ENCODE results near the gene NCOA3. TPM values are rescaled to one million over a fixed set of nuclear protein-coding genes. Genes with fewer than 3 reads are reported as not detected.

The NCOA3 gene
- polyA plus RNA-seq, 3 donors = 13.5 to 21.8 (median 21.3) TPM

DNA sequence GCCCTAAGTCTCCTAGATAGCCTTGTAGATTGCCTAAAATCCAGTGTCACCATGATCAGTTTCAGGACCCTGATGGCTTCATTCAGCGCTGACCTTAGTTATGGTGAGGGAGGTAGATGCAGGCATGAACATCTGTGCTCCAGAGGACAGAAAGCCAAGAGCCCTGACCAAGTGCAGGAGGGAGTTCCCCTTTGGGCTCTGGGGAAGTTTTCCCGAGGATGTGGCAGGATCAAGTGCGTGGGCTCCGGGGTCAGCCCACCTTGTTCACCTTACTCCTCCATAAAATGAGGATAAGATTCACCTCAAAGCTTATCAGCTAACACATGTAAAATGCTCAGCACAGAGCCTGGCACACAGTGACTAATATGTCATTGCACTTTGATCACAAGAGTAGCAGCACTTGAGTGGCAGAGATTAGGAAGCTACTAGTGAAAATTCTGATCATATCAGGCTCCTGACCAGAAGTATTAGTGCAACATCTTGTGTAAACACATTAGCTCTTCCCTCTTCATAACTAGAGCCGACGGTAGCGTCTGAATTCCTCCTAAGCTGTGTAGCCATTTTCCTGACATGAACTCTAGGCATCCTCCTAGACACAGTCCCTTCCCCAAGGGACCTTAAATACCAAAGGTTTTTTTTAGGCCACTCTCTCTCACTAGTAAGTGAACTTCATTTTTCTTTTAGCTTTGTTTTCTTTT is 158.4 kb downstream of the NCOA3 start:
- H3K27me3 ChIP-seq (ENCODE audit: control insufficient read depth in 2 of 2, insufficient read depth in 2 of 2, low read length in 2 of 2) = no peaks in the 10 kb centered on the region
- intact Hi-C loops (cut with micrococcal nuclease) = loop anchor here in 1 of 2 donors (5.0 kb wide), 1 partner anchor 962 kb away; no protein-coding TSS in a partner anchor
- H4K20me1 ChIP-seq (ENCODE audit: insufficient read depth, low read length) = peaks cover 99% of the 10 kb centered on the region
- H2AFZ ChIP-seq (ENCODE audit: insufficient read depth, low read depth, low read length, poor library complexity, severe bottlenecking) = no peak overlapping the region
- H3K36me3 ChIP-seq (replicated peaks in 1 of 2; ENCODE audit: control insufficient read depth in 1 of 2, insufficient read depth in 2 of 2, low read length in 2 of 2) = peaks cover 84 to 93% of the 10 kb centered on the region in 2 donors
- H3K9me3 ChIP-seq (replicated peaks in 1 of 2; ENCODE audit: control insufficient read depth in 1 of 2, insufficient read depth in 1 of 2, low read length in 2 of 2) = no peaks in the 10 kb centered on the region
- H3K4me2 ChIP-seq (replicated peaks; ENCODE audit: extremely low read depth, low read length, poor library complexity, severe bottlenecking) = no peak overlapping the region
- Mint-ChIP-seq H3K27ac (no peak overlapping the region), H3K27me3 (ENCODE audit: low read depth in 3 of 3) (peaks cover 0 to 3% (median 0%) of the 10 kb centered on the region in 3 donors), H3K4me3 (no peak overlapping the region), H3K36me3 (peaks cover 79 to 94% of the 10 kb centered on the region in 2 donors), H3K9me3 (no peaks in the 10 kb centered on the region), H3K4me1 (peaks cover 10% of the 10 kb centered on the region)
- no peak overlapping the region for H3K9ac ChIP-seq (ENCODE audit: insufficient read depth, low read length, poor library complexity, severe bottlenecking)
- DNase-seq = no peak
- no peak overlapping the region for H3K27ac ChIP-seq (ENCODE audit: low read depth in 1 of 2, low read length in 2 of 2)
- H3K4me3 ChIP-seq (replicated peaks in 1 of 3; ENCODE audit: low read depth in 2 of 3, low read length in 3 of 3) = no peak overlapping the region
- no peaks in the 10 kb centered on the region for H3K79me2 ChIP-seq (ENCODE audit: insufficient read depth, low read length)
- TF ChIP-seq, protein P1, sequence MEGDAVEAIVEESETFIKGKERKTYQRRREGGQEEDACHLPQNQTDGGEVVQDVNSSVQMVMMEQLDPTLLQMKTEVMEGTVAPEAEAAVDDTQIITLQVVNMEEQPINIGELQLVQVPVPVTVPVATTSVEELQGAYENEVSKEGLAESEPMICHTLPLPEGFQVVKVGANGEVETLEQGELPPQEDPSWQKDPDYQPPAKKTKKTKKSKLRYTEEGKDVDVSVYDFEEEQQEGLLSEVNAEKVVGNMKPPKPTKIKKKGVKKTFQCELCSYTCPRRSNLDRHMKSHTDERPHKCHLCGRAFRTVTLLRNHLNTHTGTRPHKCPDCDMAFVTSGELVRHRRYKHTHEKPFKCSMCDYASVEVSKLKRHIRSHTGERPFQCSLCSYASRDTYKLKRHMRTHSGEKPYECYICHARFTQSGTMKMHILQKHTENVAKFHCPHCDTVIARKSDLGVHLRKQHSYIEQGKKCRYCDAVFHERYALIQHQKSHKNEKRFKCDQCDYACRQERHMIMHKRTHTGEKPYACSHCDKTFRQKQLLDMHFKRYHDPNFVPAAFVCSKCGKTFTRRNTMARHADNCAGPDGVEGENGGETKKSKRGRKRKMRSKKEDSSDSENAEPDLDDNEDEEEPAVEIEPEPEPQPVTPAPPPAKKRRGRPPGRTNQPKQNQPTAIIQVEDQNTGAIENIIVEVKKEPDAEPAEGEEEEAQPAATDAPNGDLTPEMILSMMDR (IDR thresholded peaks at IDR 0.05) = no peak
- peaks cover 0 to 4% of the 10 kb centered on the region in 2 donors for H3K4me1 ChIP-seq (ENCODE audit: control insufficient read depth in 1 of 2, insufficient read depth in 2 of 2, low read length in 2 of 2)
- WGBS (ENCODE audit: insufficient coverage) = 52% methylated on average over 3 of the region's 7 CpGs

DNA sequence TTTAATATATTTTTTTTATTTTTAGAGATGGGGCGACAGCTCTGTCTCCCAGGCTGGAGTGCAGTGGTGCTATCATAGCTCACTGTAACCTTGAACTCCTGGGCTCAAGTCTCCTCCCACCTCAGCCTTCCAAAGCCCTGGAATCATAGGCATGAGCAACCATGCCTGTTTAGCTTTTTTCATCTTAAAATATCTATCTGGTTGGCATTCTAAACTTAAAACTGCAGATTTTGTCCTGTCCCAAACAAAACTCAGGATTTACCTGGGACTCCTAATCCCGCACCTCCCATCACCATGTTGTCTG is 158.9 kb downstream of the NCOA3 start:
- H3K27me3 Mint-ChIP-seq (ENCODE audit: low read depth in 3 of 3) = peaks cover 0 to 3% (median 0%) of the 10 kb centered on the region in 3 donors
- no peak overlapping the region for H2AFZ ChIP-seq (ENCODE audit: insufficient read depth, low read depth, low read length, poor library complexity, severe bottlenecking)
- H3K4me1 ChIP-seq (ENCODE audit: control insufficient read depth in 1 of 2, insufficient read depth in 2 of 2, low read length in 2 of 2) = peaks cover 0 to 4% of the 10 kb centered on the region in 2 donors
- H3K27ac ChIP-seq (ENCODE audit: low read depth in 1 of 2, low read length in 2 of 2) = no peak overlapping the region
- H3K4me1 Mint-ChIP-seq = peaks cover 10% of the 10 kb centered on the region
- H3K36me3 Mint-ChIP-seq = peaks cover 79 to 94% of the 10 kb centered on the region in 2 donors
- TF ChIP-seq, protein P1 (IDR thresholded peaks at IDR 0.05) = no peak
- H3K4me3 ChIP-seq (replicated peaks in 1 of 3; ENCODE audit: low read depth in 2 of 3, low read length in 3 of 3) = no peak overlapping the region
- no peaks in the 10 kb centered on the region for H3K9me3 Mint-ChIP-seq
- intact Hi-C loops (cut with micrococcal nuclease) = loop anchor here in 1 of 2 donors (5.0 kb wide), 1 partner anchor 962 kb away; no protein-coding TSS in a partner anchor
- H4K20me1 ChIP-seq (ENCODE audit: insufficient read depth, low read length) = peaks cover 99% of the 10 kb centered on the region
- H3K27ac Mint-ChIP-seq = peak overlapping the region in 2 of 7 donors; percentile 39 to 43
- no peak overlapping the region for H3K9ac ChIP-seq (ENCODE audit: insufficient read depth, low read length, poor library complexity, severe bottlenecking)
- 93% methylated on average over 1 of the region's 2 CpGs for WGBS (ENCODE audit: insufficient coverage)
- no peak for DNase-seq
- no peaks in the 10 kb centered on the region for H3K9me3 ChIP-seq (replicated peaks in 1 of 2; ENCODE audit: control insufficient read depth in 1 of 2, insufficient read depth in 1 of 2, low read length in 2 of 2)
- H3K27me3 ChIP-seq (ENCODE audit: control insufficient read depth in 2 of 2, insufficient read depth in 2 of 2, low read length in 2 of 2) = no peaks in the 10 kb centered on the region
- no peaks in the 10 kb centered on the region for H3K79me2 ChIP-seq (ENCODE audit: insufficient read depth, low read length)
- H3K4me3 Mint-ChIP-seq = no peak overlapping the region
- peaks cover 84 to 93% of the 10 kb centered on the region in 2 donors for H3K36me3 ChIP-seq (replicated peaks in 1 of 2; ENCODE audit: control insufficient read depth in 1 of 2, insufficient read depth in 2 of 2, low read length in 2 of 2)
- H3K4me2 ChIP-seq (replicated peaks; ENCODE audit: extremely low read depth, low read length, poor library complexity, severe bottlenecking) = no peak overlapping the region

All from CD14-positive monocyte (primary cell).